ENCODE results near the gene DLL4.
A peak's percentile ranks its signal among the peaks of the same experiment; 100 is the strongest.

DLL4 gene

DNA sequence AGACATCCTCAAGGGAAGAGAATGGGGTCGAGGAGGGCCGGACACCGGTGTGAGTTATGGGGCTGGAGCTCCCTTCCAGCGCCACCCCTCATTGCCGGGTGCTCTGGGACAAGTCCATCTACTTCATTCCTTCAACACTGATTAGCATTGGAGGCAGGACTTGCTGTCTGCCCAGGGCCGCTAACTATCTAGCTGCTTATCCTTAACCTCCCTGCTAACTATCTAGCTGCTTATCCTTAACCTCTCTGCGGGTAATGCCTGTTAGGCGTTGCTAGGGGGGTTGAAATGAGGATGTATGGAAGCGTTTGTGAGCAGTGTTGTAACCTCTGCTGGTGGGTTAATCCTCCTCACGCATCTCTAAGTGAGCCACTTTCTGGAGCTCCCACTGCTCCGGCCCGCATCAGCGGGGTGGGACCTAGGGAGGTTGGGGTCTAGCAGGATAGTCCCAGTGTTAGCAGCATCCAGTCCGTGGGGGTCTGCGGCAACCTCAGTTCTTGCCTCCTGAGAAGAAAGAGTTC, 13.3 kb downstream of the DLL4 start:
- Histone ChIP-seq H3K27ac (ENCODE audit: low read depth, low read length) (peak overlapping the region; percentile 4), H3K79me1 (ENCODE audit: low read length) (no peaks in the 10 kb centered on the region), H3K27me3 (ENCODE audit: insufficient read depth, low read length, poor library complexity) (no peaks in the 10 kb centered on the region), H4K5ac (ENCODE audit: low read length) (no peak overlapping the region), H2BK120ac (ENCODE audit: low read depth, low read length) (no peak overlapping the region), H3K56ac (ENCODE audit: low read length) (peak overlapping the region; percentile 86), H3K4ac (ENCODE audit: low read depth, low read length) (peak overlapping the region; percentile 57), H2BK15ac (replicated peaks; ENCODE audit: low read depth) (no peak overlapping the region), H3K4me3 (ENCODE audit: low read length) (no peak overlapping the region), H3K18ac (ENCODE audit: low read length) (peak overlapping the region; percentile 65), H2AK5ac (ENCODE audit: low read length) (no peak overlapping the region), H3K79me2 (ENCODE audit: control insufficient read depth, insufficient read depth, low read length) (no peaks in the 10 kb centered on the region), H2BK5ac (ENCODE audit: low read length) (no peak overlapping the region), H3K23ac (ENCODE audit: low read length) (peak overlapping the region; percentile 97), H3K4me2 (ENCODE audit: low read length) (peak overlapping the region; percentile 71), H4K8ac (ENCODE audit: low read depth, low read length) (no peak overlapping the region), H3K9ac (ENCODE audit: low read length) (peak overlapping the region; percentile 71), H3K36me3 (ENCODE audit: control insufficient read depth, insufficient read depth, low read length) (no peaks in the 10 kb centered on the region), H3K4me1 (ENCODE audit: control insufficient read depth, low read depth, low read length) (peaks cover 1% of the 10 kb centered on the region)
- whole genome bisulfite sequencing (ENCODE audit: extremely low coverage, insufficient coverage, low lambda C conversion rate): no CpG with 5 or more reads among the region's 15 CpGs
- peak; percentile 66 for DNase-seq

DNA sequence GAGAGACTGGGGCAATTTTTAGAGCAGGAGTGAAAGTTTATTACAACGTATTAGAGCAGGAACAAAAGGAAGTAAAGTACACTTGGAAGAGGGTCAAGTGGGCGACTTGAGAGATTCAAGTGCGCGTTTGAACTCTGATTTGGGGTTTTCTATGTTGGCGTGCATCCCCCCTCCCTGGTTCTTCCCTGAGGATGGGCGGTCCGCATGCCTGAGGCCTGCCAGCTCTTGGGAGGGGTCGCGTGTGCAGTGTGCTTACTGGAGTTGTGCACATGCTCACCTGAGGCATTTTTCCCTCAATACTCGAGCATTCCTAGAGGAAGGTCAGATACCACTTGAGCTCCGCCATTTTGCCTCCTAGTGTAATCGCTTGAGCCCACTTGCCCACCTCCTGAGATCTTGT, 13.7 kb downstream of the DLL4 start:
- no peak for DNase-seq

DNA sequence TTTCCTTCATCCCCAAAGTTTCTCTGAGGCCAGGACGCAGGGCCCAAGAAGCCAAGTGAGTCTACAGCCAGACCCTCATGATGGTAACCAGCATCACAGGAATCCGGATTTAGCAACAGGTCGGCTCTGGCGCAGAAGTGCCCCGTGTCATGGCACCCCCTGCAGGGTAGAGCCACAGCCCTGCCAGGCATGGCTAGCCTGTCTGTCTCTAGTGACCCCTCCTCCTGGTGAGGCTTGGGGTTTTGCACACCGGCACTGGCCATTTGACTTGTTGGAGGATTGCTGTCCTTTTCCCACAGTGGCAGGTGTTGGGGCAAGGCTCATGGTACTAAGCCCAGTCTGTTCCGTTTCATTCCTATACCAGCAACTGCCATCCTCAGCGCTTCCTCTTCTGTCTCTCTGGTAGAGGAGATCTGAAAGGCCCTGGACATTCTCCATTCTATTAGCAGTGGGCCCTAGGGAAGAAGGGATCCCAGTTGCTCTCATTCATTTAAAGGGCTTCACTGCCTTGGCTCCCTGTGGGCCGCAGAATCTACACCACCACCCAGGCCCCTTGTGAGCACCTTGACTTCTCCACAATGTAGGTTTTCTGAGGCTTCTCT, 14.7 kb downstream of the DLL4 start:
- Histone ChIP-seq H2BK120ac (ENCODE audit: low read depth, low read length) (no peak overlapping the region), H3K27ac (ENCODE audit: low read depth, low read length) (no peak overlapping the region), H4K8ac (ENCODE audit: low read depth, low read length) (no peak overlapping the region), H3K9ac (ENCODE audit: low read length) (no peak overlapping the region), H2BK15ac (replicated peaks; ENCODE audit: low read depth) (no peak overlapping the region), H4K5ac (ENCODE audit: low read length) (no peak overlapping the region), H3K4ac (ENCODE audit: low read depth, low read length) (no peak overlapping the region), H3K4me3 (ENCODE audit: low read length) (no peak overlapping the region), H3K79me1 (ENCODE audit: low read length) (no peaks in the 10 kb centered on the region), H3K56ac (ENCODE audit: low read length) (no peak overlapping the region), H3K18ac (ENCODE audit: low read length) (no peak overlapping the region), H3K27me3 (ENCODE audit: insufficient read depth, low read length, poor library complexity) (no peaks in the 10 kb centered on the region), H3K4me2 (ENCODE audit: low read length) (no peak overlapping the region), H3K36me3 (ENCODE audit: control insufficient read depth, insufficient read depth, low read length) (no peaks in the 10 kb centered on the region), H2BK5ac (ENCODE audit: low read length) (no peak overlapping the region), H3K4me1 (ENCODE audit: control insufficient read depth, low read depth, low read length) (peaks cover 1% of the 10 kb centered on the region), H2AK5ac (ENCODE audit: low read length) (no peak overlapping the region), H3K23ac (ENCODE audit: low read length) (no peak overlapping the region), H3K79me2 (ENCODE audit: control insufficient read depth, insufficient read depth, low read length) (no peaks in the 10 kb centered on the region)
- DNase-seq: no peak
- no CpG with 5 or more reads among the region's 9 CpGs for whole genome bisulfite sequencing (ENCODE audit: extremely low coverage, insufficient coverage, low lambda C conversion rate)

More for the DNA sequence above, 13.7 kb downstream of the DLL4 start:
- Histone ChIP-seq H3K79me1 (ENCODE audit: low read length) (no peaks in the 10 kb centered on the region), H3K27ac (ENCODE audit: low read depth, low read length) (no peak overlapping the region), H3K4me3 (ENCODE audit: low read length) (no peak overlapping the region), H3K36me3 (ENCODE audit: control insufficient read depth, insufficient read depth, low read length) (no peaks in the 10 kb centered on the region), H3K27me3 (ENCODE audit: insufficient read depth, low read length, poor library complexity) (no peaks in the 10 kb centered on the region), H2AK5ac (ENCODE audit: low read length) (no peak overlapping the region), H3K56ac (ENCODE audit: low read length) (no peak overlapping the region), H2BK5ac (ENCODE audit: low read length) (no peak overlapping the region), H3K79me2 (ENCODE audit: control insufficient read depth, insufficient read depth, low read length) (no peaks in the 10 kb centered on the region), H3K9ac (ENCODE audit: low read length) (no peak overlapping the region), H4K5ac (ENCODE audit: low read length) (no peak overlapping the region), H3K4me1 (ENCODE audit: control insufficient read depth, low read depth, low read length) (peaks cover 1% of the 10 kb centered on the region), H3K18ac (ENCODE audit: low read length) (no peak overlapping the region), H2BK120ac (ENCODE audit: low read depth, low read length) (no peak overlapping the region), H3K4me2 (ENCODE audit: low read length) (no peak overlapping the region), H2BK15ac (replicated peaks; ENCODE audit: low read depth) (no peak overlapping the region), H3K4ac (ENCODE audit: low read depth, low read length) (no peak overlapping the region), H4K8ac (ENCODE audit: low read depth, low read length) (no peak overlapping the region), H3K23ac (ENCODE audit: low read length) (no peak overlapping the region)
- no CpG with 5 or more reads among the region's 12 CpGs for WGBS (ENCODE audit: extremely low coverage, insufficient coverage, low lambda C conversion rate)

DNA sequence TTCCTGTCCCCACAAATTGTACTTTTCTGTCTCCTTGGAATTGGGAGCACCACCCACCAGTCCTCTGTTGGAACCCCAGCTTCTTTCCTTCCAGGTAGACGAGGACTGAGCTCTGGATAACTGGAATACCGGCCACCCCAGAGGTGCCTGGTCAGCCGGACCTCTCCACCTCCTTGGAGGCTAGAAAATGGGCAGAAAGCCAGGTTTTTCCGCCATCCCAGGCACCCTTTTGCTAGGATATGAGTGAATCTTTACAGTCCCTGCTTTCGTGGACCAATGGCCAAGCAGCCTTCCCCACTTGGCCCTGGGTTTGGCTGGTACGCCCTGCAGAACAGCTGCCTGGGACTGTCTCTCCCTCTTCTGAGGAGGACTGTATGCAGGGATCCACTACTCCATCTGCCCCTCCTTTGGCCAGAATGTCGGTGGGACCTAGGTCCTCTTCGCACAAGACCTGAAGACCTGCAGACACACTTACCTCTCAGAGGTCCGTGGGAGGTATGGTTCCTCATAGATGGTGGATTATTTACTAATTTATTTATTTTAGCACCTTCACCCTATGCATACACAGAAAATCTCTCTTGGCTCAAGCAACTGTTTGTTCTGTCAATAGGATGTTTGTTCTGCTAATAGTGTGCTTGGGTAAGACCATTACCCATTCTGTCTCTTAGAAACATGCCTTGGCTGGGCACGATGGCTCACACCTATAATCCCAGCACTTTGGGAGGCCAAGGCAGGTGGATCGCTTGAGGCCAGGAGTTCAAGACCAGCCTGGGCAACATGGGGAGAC, 15.6 kb downstream of the DLL4 start:
- no peak overlapping the region for H3K18ac ChIP-seq (ENCODE audit: low read length)
- no CpG with 5 or more reads among the region's 11 CpGs for WGBS (ENCODE audit: extremely low coverage, insufficient coverage, low lambda C conversion rate)

DNA sequence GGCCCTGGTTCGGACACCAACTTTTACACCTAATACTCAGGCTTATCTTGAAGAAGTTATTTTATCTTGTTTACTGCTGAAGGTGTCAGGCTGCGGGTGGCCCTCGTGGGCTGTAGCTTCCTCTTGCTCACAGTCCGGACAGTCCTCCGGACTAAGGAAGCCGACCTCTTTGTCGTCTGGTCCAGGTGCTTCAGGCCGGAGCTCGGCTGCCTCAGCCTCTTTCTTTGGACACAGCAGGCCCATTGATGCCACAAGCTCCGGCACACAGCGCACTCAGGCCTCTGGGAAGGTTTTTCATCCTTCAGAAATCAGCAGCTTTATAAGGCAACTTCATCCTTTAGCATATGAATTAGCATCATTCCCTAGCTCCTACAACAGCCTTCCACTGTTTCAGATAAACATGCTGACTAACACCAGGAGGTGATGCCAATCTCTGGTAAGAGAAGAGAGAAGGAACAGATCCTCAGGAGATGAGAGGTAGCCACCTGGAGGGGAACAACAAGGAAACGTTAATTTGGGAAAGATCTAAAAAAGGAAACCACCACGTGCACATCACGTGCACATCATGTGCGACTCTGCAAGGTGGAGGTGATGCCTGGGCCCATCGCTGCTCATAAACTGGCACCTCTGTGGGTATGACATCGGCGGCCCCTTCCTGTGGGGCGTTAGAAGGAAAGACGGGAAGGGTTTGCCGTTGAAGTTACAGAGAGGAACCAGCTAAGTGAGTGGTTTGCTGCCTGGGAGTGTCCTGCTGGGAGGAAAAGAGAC, 19.8 kb downstream of the DLL4 start:
- Histone ChIP-seq H3K79me2 (ENCODE audit: control insufficient read depth, insufficient read depth, low read length) (peaks cover 4% of the 10 kb centered on the region), H3K27me3 (ENCODE audit: insufficient read depth, low read length, poor library complexity) (no peaks in the 10 kb centered on the region), H3K18ac (ENCODE audit: low read length) (no peak overlapping the region), H3K4me2 (ENCODE audit: low read length) (no peak overlapping the region), H3K4ac (ENCODE audit: low read depth, low read length) (no peak overlapping the region), H3K4me3 (ENCODE audit: low read length) (no peak overlapping the region), H2AK5ac (ENCODE audit: low read length) (no peak overlapping the region), H3K9ac (ENCODE audit: low read length) (no peak overlapping the region), H3K27ac (ENCODE audit: low read depth, low read length) (no peak overlapping the region), H3K4me1 (ENCODE audit: control insufficient read depth, low read depth, low read length) (no peaks in the 10 kb centered on the region), H2BK120ac (ENCODE audit: low read depth, low read length) (no peak overlapping the region), H2BK5ac (ENCODE audit: low read length) (no peak overlapping the region), H3K23ac (ENCODE audit: low read length) (no peak overlapping the region), H4K8ac (ENCODE audit: low read depth, low read length) (no peak overlapping the region), H2BK15ac (replicated peaks; ENCODE audit: low read depth) (no peak overlapping the region), H3K36me3 (ENCODE audit: control insufficient read depth, insufficient read depth, low read length) (no peaks in the 10 kb centered on the region), H3K56ac (ENCODE audit: low read length) (peak overlapping the region; percentile 17), H3K79me1 (ENCODE audit: low read length) (no peaks in the 10 kb centered on the region), H4K5ac (ENCODE audit: low read length) (no peak overlapping the region)
- DNase-seq: no peak
- WGBS (ENCODE audit: extremely low coverage, insufficient coverage, low lambda C conversion rate): no CpG with 5 or more reads among the region's 21 CpGs

More for the DNA sequence above, 15.6 kb downstream of the DLL4 start:
- Histone ChIP-seq H3K36me3 (ENCODE audit: control insufficient read depth, insufficient read depth, low read length) (no peaks in the 10 kb centered on the region), H2BK15ac (replicated peaks; ENCODE audit: low read depth) (no peak overlapping the region), H3K79me2 (ENCODE audit: control insufficient read depth, insufficient read depth, low read length) (no peaks in the 10 kb centered on the region), H4K5ac (ENCODE audit: low read length) (no peak overlapping the region), H4K8ac (ENCODE audit: low read depth, low read length) (no peak overlapping the region), H2BK120ac (ENCODE audit: low read depth, low read length) (no peak overlapping the region), H3K4ac (ENCODE audit: low read depth, low read length) (no peak overlapping the region), H3K4me2 (ENCODE audit: low read length) (no peak overlapping the region), H3K4me1 (ENCODE audit: control insufficient read depth, low read depth, low read length) (peaks cover 1% of the 10 kb centered on the region), H3K23ac (ENCODE audit: low read length) (no peak overlapping the region), H2AK5ac (ENCODE audit: low read length) (no peak overlapping the region), H3K79me1 (ENCODE audit: low read length) (no peaks in the 10 kb centered on the region), H2BK5ac (ENCODE audit: low read length) (no peak overlapping the region), H3K9ac (ENCODE audit: low read length) (no peak overlapping the region), H3K27me3 (ENCODE audit: insufficient read depth, low read length, poor library complexity) (no peaks in the 10 kb centered on the region), H3K4me3 (ENCODE audit: low read length) (no peak overlapping the region), H3K27ac (ENCODE audit: low read depth, low read length) (no peak overlapping the region), H3K56ac (ENCODE audit: low read length) (no peak overlapping the region)
- no peak for DNase-seq

Measured in mesendoderm (in vitro differentiated cells).